SH-SY5Y (cell line): ENCODE data around the gene KRTAP12-2.

Experiments used
- GATA2 ChIP-seq: IDR thresholded peaks from 2 replicates; pipeline ENCODE4 v1.6.1; 2011; ENCODE audit warnings: mild to moderate bottlenecking, low read depth, low read length
- GATA3 ChIP-seq: IDR thresholded peaks from 2 replicates; pipeline ENCODE4 v1.6.1; 2011; ENCODE audit warnings: low read depth, mild to moderate bottlenecking, low read length, moderate library complexity

- no peak for TF ChIP-seq GATA2
- no peak for TF ChIP-seq GATA3
Observed at GRCh38 chr21:44653656-44654575, 12.8 kb downstream of the KRTAP12-2 start.
